ENCODE results near the gene EIF3L.

The EIF3L gene

GRCh38 chr22:37931893-37932389 is 82.7 kb downstream of the EIF3L start:
- H3K9me3 ChIP-seq = no peaks in the 10 kb centered on the region
- no peak for DNase-seq

GRCh38 chr22:37932401-37932800 is 83.2 kb downstream of the EIF3L start:
- no peak for DNase-seq
- Histone ChIP-seq H3K9me3 (no peaks in the 10 kb centered on the region), H3K27me3 (no peaks in the 10 kb centered on the region), H3K27ac (peak overlapping the region in 1 of 2 donors; percentile 81), H3K4me1 (peaks cover 5 to 32% (median 24%) of the 10 kb centered on the region in 4 donors), H3K4me3 (no peak overlapping the region), H3K36me3 (peaks cover 32 to 75% (median 57%) of the 10 kb centered on the region in 3 donors)
- intact Hi-C loops (cut with DNase I; ENCODE audit: low total_unique reads) = loop anchor here (2.0 to 5.0 kb wide), 3 partner anchors 26 to 115 kb away; partner anchors contain the start of gene MICALL1
- no peak for TF ChIP-seq CTCF (IDR thresholded peaks at IDR 0.05)

More at GRCh38 chr22:37931893-37932389, 82.7 kb downstream of the EIF3L start:
- Histone ChIP-seq H3K4me3 (no peak overlapping the region), H3K4me1 (peaks cover 5 to 32% (median 24%) of the 10 kb centered on the region in 4 donors), H3K27ac (peak overlapping the region in 1 of 2 donors; percentile 81), H3K36me3 (peaks cover 31 to 75% (median 57%) of the 10 kb centered on the region in 3 donors), H3K27me3 (no peaks in the 10 kb centered on the region)
- no peak for TF ChIP-seq CTCF (IDR thresholded peaks at IDR 0.05)
- intact Hi-C loops (cut with DNase I; ENCODE audit: low total_unique reads) = loop anchor here (2.0 to 5.0 kb wide), 3 partner anchors 25 to 115 kb away; partner anchors contain the start of gene MICALL1

GRCh38 chr22:37932821-37933578 is 83.8 kb downstream of the EIF3L start:
- Histone ChIP-seq H3K9me3 (no peaks in the 10 kb centered on the region), H3K4me3 (no peak overlapping the region), H3K27ac (peak overlapping the region; percentile 69 to 81), H3K27me3 (no peaks in the 10 kb centered on the region), H3K36me3 (peaks cover 32 to 75% (median 57%) of the 10 kb centered on the region in 3 donors), H3K4me1 (peaks cover 5 to 32% (median 24%) of the 10 kb centered on the region in 4 donors)
- TF ChIP-seq CTCF (IDR thresholded peaks at IDR 0.05) = no peak
- peak in 1 of 2 donors; percentile 75 for DNase-seq
- intact Hi-C loops (cut with DNase I; ENCODE audit: low total_unique reads) = loop anchor here (2.0 to 5.0 kb wide), 3 partner anchors 26 to 116 kb away; partner anchors contain the start of gene MICALL1

- Histone ChIP-seq H3K4me1 (peaks cover 5 to 32% (median 24%) of the 10 kb centered on the region in 4 donors), H3K36me3 (peaks cover 31 to 73% (median 54%) of the 10 kb centered on the region in 3 donors)
- intact Hi-C loops (cut with DNase I; ENCODE audit: low total_unique reads) = loop anchor here (2.0 to 5.0 kb wide), 3 partner anchors 27 to 117 kb away; partner anchors contain the start of gene MICALL1
Observed at GRCh38 chr22:37933711-37934376, 84.6 kb downstream of the EIF3L start.

More at GRCh38 chr22:37933711-37934376, 84.6 kb downstream of the EIF3L start:
- H3K27ac ChIP-seq = peak overlapping the region; percentile 69 to 81
- DNase-seq = peak; percentile 91 to 96
- H3K9me3 ChIP-seq = no peaks in the 10 kb centered on the region
- H3K4me3 ChIP-seq = no peak overlapping the region
- peak; percentile 99 for TF ChIP-seq CTCF (IDR thresholded peaks at IDR 0.05)
- H3K27me3 ChIP-seq = no peaks in the 10 kb centered on the region
